ENCODE results near the gene DZANK1.

The DZANK1 gene

GRCh38 chr20:18440403-18440802, 26.4 kb downstream of the DZANK1 start:
- DNase-seq (ENCODE audit: low read depth): no peak
- no peak for TF ChIP-seq CTCF (IDR thresholded peaks at IDR 0.05; ENCODE audit: low read depth, low read length, missing control alignments)
- no peak overlapping the region for H3K4me3 ChIP-seq (ENCODE audit: low read depth, low read length)

GRCh38 chr20:18436847-18437246, 30.0 kb downstream of the DZANK1 start:
- TF ChIP-seq CTCF (IDR thresholded peaks at IDR 0.05; ENCODE audit: low read depth, low read length, missing control alignments): no peak
- H3K4me3 ChIP-seq (ENCODE audit: low read depth, low read length): no peak overlapping the region
- no peak for DNase-seq (ENCODE audit: low read depth)

GRCh38 chr20:18431206-18431605, 35.6 kb downstream of the DZANK1 start:
- no peak for DNase-seq (ENCODE audit: low read depth)
- H3K4me3 ChIP-seq (ENCODE audit: low read depth, low read length): no peak overlapping the region
- no peak for TF ChIP-seq CTCF (IDR thresholded peaks at IDR 0.05; ENCODE audit: low read depth, low read length, missing control alignments)

GRCh38 chr20:18430172-18430826, 36.5 kb downstream of the DZANK1 start:
- TF ChIP-seq CTCF (IDR thresholded peaks at IDR 0.05; ENCODE audit: low read depth, low read length, missing control alignments): no peak
- DNase-seq (ENCODE audit: low read depth): no peak
- no peak overlapping the region for H3K4me3 ChIP-seq (ENCODE audit: low read depth, low read length)

- no peak for DNase-seq (ENCODE audit: low read depth)
- no peak overlapping the region for H3K4me3 ChIP-seq (ENCODE audit: low read depth, low read length)
- no peak for TF ChIP-seq CTCF (IDR thresholded peaks at IDR 0.05; ENCODE audit: low read depth, low read length, missing control alignments)
Observed at GRCh38 chr20:18428490-18429173, 38.2 kb downstream of the DZANK1 start.

GRCh38 chr20:18427214-18427613, 39.6 kb downstream of the DZANK1 start:
- H3K4me3 ChIP-seq (ENCODE audit: low read depth, low read length): no peak overlapping the region
- DNase-seq (ENCODE audit: low read depth): no peak
- no peak for TF ChIP-seq CTCF (IDR thresholded peaks at IDR 0.05; ENCODE audit: low read depth, low read length, missing control alignments)

GRCh38 chr20:18421608-18422007, 45.2 kb downstream of the DZANK1 start:
- no peak overlapping the region for H3K4me3 ChIP-seq (ENCODE audit: low read depth, low read length)

More at GRCh38 chr20:18421608-18422007, 45.2 kb downstream of the DZANK1 start:
- no peak for DNase-seq (ENCODE audit: low read depth)
- TF ChIP-seq CTCF (IDR thresholded peaks at IDR 0.05; ENCODE audit: low read depth, low read length, missing control alignments): no peak
